IPS-18c (cell line): ENCODE measurements around the gene NAA40.

Experiments
- H3K4me3 ChIP-seq: 2 replicates; pipeline ENCODE4 v1.7.0; 2013; ENCODE audit warnings: low read depth, mild to moderate bottlenecking, low read length, moderate library complexity; ENCODE audit not compliant: insufficient read depth
- H3K9me3 ChIP-seq: one replicate; pipeline ENCODE4 v1.6.1; 2013; ENCODE audit warnings: mild to moderate bottlenecking, low read length, moderate library complexity; ENCODE audit not compliant: control insufficient read depth, insufficient read depth

NAA40 gene

GRCh38 chr11:63909591-63910506 is 29.0 kb upstream of the NAA40 start:
- Histone ChIP-seq H3K4me3 (no peak overlapping the region), H3K9me3 (no peaks in the 10 kb centered on the region)

DNA sequence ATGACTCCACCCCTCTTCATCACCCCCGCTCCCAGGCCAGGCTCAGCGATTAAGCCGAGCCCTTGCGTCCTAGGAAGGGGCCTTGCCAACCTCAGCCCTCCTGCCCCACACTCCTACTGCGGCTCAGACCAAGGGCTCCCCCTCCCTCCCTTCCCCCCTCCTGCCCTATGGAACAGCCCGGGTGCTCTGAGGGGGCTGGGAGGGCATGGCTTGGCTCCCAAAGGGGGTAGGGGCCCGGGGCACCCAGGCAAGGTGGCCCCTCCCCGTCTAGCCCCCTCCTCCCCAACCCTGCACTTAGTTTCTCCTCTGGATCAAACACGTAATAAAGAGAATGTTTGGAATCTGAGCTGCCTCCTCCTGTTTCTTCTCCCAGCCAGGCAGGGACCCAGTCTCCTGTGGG is 28.1 kb upstream of the NAA40 start:
- Histone ChIP-seq H3K9me3 (no peaks in the 10 kb centered on the region), H3K4me3 (no peak overlapping the region)

GRCh38 chr11:63911440-63911839 is 27.4 kb upstream of the NAA40 start:
- H3K4me3 ChIP-seq = no peak overlapping the region
- no peaks in the 10 kb centered on the region for H3K9me3 ChIP-seq

- H3K4me3 ChIP-seq = no peak overlapping the region
- no peaks in the 10 kb centered on the region for H3K9me3 ChIP-seq
Observed at GRCh38 chr11:63911876-63912275, 26.9 kb upstream of the NAA40 start.

- H3K9me3 ChIP-seq = no peaks in the 10 kb centered on the region
- no peak overlapping the region for H3K4me3 ChIP-seq
Observed at GRCh38 chr11:63912678-63913077, 26.1 kb upstream of the NAA40 start.

- Histone ChIP-seq H3K4me3 (no peak overlapping the region), H3K9me3 (no peaks in the 10 kb centered on the region)
Observed at GRCh38 chr11:63913866-63914830, 24.7 kb upstream of the NAA40 start.

DNA sequence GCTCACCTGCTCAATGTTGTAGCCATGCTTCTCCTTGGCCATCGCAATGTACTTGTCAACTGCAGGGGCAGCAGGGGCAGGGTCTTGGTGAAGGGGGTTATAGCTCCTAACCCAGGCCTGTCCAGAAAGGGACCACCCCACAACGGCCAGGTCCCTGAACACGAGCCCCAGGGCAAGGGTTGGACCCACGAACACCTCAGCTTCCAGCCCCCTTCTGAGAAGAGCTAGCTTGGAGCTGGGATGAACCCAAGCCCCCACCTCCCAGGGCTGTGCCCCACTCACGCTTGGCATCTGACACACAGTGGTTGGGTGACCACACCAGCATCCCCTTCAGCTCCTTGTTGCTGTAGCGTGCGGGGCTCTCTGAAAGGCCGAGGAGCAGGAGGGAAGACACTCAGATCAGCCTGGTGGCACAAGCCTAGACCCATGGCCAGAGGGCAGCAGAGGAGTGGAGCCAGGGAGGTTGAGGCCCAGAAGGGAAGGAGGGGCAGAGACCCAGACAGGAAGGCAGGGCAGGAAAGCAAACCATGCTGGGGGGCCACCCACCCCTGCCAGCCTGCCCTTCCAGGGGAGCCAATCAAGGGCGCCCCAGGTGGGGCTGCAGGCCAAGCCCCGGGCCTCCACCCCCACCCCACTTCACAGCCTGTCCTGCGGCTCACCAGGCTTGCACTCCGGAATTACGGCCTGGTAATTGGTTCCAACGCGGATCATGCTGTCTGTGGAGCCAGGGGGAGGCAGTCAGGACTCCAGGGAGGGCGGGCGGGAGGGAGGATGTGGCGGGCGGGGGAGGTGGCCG is 23.7 kb upstream of the NAA40 start:
- H3K4me3 ChIP-seq = peak overlapping the region; percentile 85
- H3K9me3 ChIP-seq = no peaks in the 10 kb centered on the region

DNA sequence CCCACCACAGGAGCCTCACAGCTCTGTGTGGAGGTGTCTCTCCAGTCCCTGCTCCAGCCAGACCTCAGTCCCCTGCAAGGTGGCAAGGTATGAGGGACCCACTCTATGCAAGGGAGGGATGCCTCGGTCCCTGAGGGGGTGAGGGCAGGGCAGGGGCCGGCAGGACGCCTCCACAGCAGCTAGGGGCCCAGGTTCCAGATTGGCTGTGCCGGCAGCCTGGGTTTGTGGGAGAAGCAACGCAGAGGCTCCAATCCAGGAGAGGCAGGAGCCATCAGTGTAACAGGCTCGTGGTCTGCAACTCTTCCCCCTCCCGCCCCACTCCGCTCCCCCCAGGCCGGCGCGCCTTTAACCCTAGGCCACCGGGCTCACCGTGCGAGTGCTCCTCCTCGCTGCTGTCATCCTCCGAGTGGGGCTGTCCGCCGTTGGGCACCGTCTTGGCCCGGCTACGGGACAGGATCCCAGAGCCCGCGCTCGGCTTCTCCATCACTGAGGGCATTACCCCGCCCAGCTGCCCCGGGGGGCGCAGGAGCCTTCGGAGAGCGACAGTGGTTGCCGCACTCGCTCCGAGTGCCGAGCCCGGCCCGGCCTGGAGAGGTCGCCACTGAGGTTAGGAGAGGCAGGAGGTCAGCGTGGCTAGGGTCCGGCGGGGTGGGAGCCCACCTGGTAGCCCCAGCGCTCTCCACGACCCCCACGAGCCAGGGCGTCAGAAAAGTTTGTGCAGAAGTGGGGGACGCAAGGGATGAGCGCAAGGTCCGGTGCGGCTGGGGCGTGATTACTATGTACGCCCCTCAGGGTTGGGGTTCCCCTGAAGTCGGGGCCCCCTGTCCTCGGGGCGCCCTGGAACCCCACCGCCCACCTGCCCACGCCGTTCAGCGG is 22.6 kb upstream of the NAA40 start:
- H3K4me3 ChIP-seq = peak overlapping the region; percentile 85

GRCh38 chr11:63916837-63917691 is 21.7 kb upstream of the NAA40 start, which contains the start of gene RCOR2:
RCOR2 (minus strand) TSS chr11:63917164; CDS start chr11:63916456, 708 bp downstream.
- H3K4me3 ChIP-seq = peak within 1 kb of the TSS; percentile 85
- peaks cover 2% of the 10 kb centered on the region for H3K9me3 ChIP-seq

More for the DNA sequence above, 22.6 kb upstream of the NAA40 start:
- no peaks in the 10 kb centered on the region for H3K9me3 ChIP-seq

DNA sequence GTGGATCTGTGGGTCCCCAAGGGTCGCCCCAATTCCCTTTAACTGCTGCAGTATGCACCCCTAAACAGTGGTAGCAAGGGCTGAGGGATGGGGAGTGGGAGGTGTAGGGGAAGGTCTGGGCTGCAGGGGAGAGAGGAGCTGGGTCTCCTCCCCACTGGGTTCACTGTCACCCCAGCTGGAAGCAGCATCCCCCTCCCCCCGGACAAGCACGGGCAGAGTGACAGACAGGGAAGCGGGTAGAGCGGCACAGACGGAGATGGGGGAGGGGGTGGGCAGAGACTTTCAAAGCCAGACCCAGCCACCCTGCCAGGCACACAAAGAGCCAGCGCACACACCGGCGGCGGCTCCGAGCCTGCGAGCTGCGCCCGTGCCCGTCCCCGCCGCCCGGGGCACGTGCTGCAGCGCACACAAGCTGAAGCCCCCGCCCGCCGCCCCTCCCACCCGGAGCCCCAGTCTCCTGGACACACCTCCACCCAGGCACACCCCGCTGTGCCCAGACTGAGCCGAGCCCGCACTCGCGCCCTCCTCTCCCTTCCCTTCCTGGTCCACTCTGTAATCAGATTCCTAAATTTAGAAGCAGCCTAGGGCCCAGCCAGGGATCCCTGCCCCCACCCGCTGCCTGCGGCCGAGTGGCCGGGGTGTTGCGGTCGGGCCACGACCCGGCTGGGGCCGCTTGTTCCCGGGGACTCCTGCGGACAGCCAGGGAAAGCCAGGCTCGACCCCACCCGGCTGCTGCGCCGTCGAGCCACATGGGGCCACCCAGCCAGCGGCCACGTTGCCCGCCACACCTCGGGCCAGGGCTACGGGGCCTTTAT is 20.9 kb upstream of the NAA40 start:
- Histone ChIP-seq H3K4me3 (peak overlapping the region; percentile 85), H3K9me3 (peaks cover 2% of the 10 kb centered on the region)

- Histone ChIP-seq H3K9me3 (peaks cover 2% of the 10 kb centered on the region), H3K4me3 (peak overlapping the region; percentile 67)
Observed at GRCh38 chr11:63918507-63919191, 20.2 kb upstream of the NAA40 start.

GRCh38 chr11:63919267-63920125 is 19.3 kb upstream of the NAA40 start:
- peak overlapping the region; percentile 67 for H3K4me3 ChIP-seq

DNA sequence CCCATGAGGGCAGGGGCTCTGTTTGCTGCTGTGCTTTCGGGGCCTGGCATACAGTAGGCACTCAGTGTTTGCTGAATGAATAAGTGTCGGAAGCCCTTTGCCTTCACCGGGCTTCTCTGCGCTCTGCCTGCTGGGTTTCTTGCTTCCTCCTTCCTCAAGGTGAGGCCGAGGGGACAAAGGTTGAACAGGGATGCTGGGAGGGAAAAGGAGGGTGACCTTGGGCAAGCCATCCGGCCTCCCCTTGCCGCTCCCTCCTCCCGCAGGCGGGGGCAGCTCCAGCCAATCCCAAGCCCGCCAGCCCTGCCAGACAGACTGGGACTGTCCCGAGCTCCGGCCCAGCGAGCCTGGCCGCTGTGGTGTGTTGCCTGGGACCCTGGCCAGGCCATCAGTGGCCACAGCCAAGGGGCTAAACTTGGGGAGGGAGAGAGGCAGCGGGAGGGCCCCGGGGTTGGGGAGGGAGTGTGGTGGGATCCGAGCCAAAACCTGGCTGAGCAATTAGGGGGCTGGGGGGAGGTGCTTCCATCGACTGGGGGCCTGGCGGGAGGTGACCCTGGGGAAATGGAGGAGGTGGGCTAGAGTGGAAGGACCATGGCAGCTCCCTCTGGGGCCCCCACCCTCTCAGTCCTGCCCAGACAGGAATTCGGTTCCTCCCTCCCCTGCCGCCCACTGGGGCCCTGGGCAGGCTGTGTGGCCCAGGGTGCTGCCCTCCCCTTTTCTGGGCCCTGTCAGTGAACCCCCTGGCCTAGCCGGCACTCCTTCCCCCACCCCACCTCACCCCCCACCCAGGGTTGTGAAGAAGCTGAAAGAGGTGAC is 18.5 kb upstream of the NAA40 start:
- H3K9me3 ChIP-seq = peaks cover 2% of the 10 kb centered on the region
- H3K4me3 ChIP-seq = peak overlapping the region; percentile 46

More at GRCh38 chr11:63919267-63920125, 19.3 kb upstream of the NAA40 start:
- H3K9me3 ChIP-seq = peaks cover 2% of the 10 kb centered on the region
